GM19467 (cell line): Measurements from ENCODE around the gene KISS1R.

Source experiments
- ATAC-seq: cut with Tn5 transposase; IDR thresholded peaks from one replicate; pipeline ENCODE4 v1.9.1; 2021; ENCODE audit warnings: mild to moderate bottlenecking, moderate library complexity; ENCODE audit not compliant: unreplicated experiment

KISS1R gene

GRCh38 chr19:899336-900042 is 17.6 kb upstream of the KISS1R start:
- ATAC-seq, result no peak

- no peak for ATAC-seq
Measured at GRCh38 chr19:900043-900301, 17.2 kb upstream of the KISS1R start.

- ATAC-seq, result no peak
Measured at GRCh38 chr19:900302-901111, 16.6 kb upstream of the KISS1R start.

- ATAC-seq, result no peak
Measured at GRCh38 chr19:901216-902092, 15.7 kb upstream of the KISS1R start.

- ATAC-seq, result no peak
Measured at GRCh38 chr19:902093-902370, 15.1 kb upstream of the KISS1R start.

- no peak for ATAC-seq
Measured at GRCh38 chr19:902446-903226, 14.5 kb upstream of the KISS1R start.

- ATAC-seq, result no peak
Measured at GRCh38 chr19:903266-903797, 13.8 kb upstream of the KISS1R start.

- no peak for ATAC-seq
Measured at GRCh38 chr19:904545-904944, 12.6 kb upstream of the KISS1R start.

- ATAC-seq, result no peak
Measured at GRCh38 chr19:906480-906879, 10.7 kb upstream of the KISS1R start.

GRCh38 chr19:907183-907853 is 9.8 kb upstream of the KISS1R start:
- no peak for ATAC-seq

- ATAC-seq, result no peak
Measured at GRCh38 chr19:911197-912033, 5.7 kb upstream of the KISS1R start.

- no peak for ATAC-seq
Measured at GRCh38 chr19:912181-913079, 4.7 kb upstream of the KISS1R start.

GRCh38 chr19:913080-913748 is 3.9 kb upstream of the KISS1R start, which contains the start of gene R3HDM4:
R3HDM4 (minus strand) TSS chr19:913219; CDS start chr19:913157, 62 bp downstream.
- ATAC-seq, result no peak

- no peak for ATAC-seq
Measured at GRCh38 chr19:916645-917322, 349 bp upstream of the KISS1R start.

- ATAC-seq, result no peak
Measured at GRCh38 chr19:918152-918437, 962 bp downstream of the KISS1R start.

GRCh38 chr19:918481-919198 is 1.5 kb downstream of the KISS1R start:
- ATAC-seq, result no peak
